SU-DHL-6 (cell line): ENCODE results near the gene WT1.

Experiments used
- H2AFZ ChIP-seq: fragments of 200-600 bp; sonication (generic); 2 replicates; pipeline ENCODE4 v1.6.1; 2014; ENCODE audit warnings: low read depth, mild to moderate bottlenecking, moderate library complexity, mixed read lengths, antibody characterized with exemption, low read length; ENCODE audit not compliant: severe bottlenecking
- H3F3A ChIP-seq: fragments of 200-600 bp; shearing (Covaris generic); 2 replicates; pipeline ENCODE4 v1.6.0; 2016; ENCODE audit warnings: antibody characterized with exemption, mild to moderate bottlenecking; ENCODE audit not compliant: insufficient read depth
- H3K27ac ChIP-seq: fragments of 200-600 bp; sonication (generic); 2 replicates; pipeline ENCODE4 v1.5.1; 2016; ENCODE audit warnings: low read depth, mild to moderate bottlenecking, low read length, moderate library complexity, mixed read lengths
- H3K27me3 ChIP-seq: fragments of 200-600 bp; sonication (generic), shearing (Covaris generic); 2 replicates; pipeline ENCODE4 v1.6.0; 2014; ENCODE audit warnings: mild to moderate bottlenecking, low read length
- H3K36me3 ChIP-seq: fragments of 200-600 bp; sonication (generic); 2 replicates; pipeline ENCODE4 v1.6.1; 2014; ENCODE audit warnings: mild to moderate bottlenecking, low read length, mixed read lengths
- H3K4me2 ChIP-seq: fragments of 300-600, 200-600 bp; shearing (Covaris generic), sonication (generic); 2 replicates; pipeline ENCODE4 v1.6.0; 2014; ENCODE audit warnings: low read length, low read depth, mild to moderate bottlenecking; ENCODE audit not compliant: poor library complexity, severe bottlenecking
- H3K4me3 ChIP-seq: fragments of 200-600 bp; sonication (generic); 2 replicates; pipeline ENCODE4 v1.5.1; 2014; ENCODE audit warnings: antibody characterized with exemption, low read length, mild to moderate bottlenecking, mixed read lengths; ENCODE audit not compliant: insufficient read depth, poor library complexity, severe bottlenecking
- H3K79me2 ChIP-seq: fragments of 200-600 bp; sonication (generic); 2 replicates; pipeline ENCODE4 v1.6.1; 2014; ENCODE audit warnings: mild to moderate bottlenecking, low read length, moderate library complexity; ENCODE audit not compliant: insufficient read depth
- H3K9ac ChIP-seq: fragments of 200-600 bp; sonication (generic); 2 replicates; pipeline ENCODE4 v1.7.0; 2014; ENCODE audit warnings: mild to moderate bottlenecking, low read length
- H3K9me2 ChIP-seq: fragments of 200-600 bp; sonication (generic); replicated peaks from 2 replicates; pipeline ENCODE4 v1.6.1; 2014; ENCODE audit warnings: low read length; ENCODE audit not compliant: insufficient read depth
- H3K9me3 ChIP-seq: fragments of 200-600 bp; sonication (generic); 2 replicates; pipeline ENCODE4 v1.6.1; 2014; ENCODE audit warnings: low read length, mixed read lengths; ENCODE audit not compliant: insufficient read depth
- H4K20me1 ChIP-seq: fragments of 200-600 bp; sonication (generic); 2 replicates; pipeline ENCODE4 v1.6.1; 2014; ENCODE audit warnings: low read depth, mild to moderate bottlenecking, antibody characterized with exemption, low read length, moderate library complexity, mixed read lengths
- EZH2phosphoT487 ChIP-seq: fragments of 200-600 bp; sonication (generic), shearing (Covaris generic); conservative IDR thresholded peaks from 2 replicates; pipeline ENCODE4 v1.6.1; 2018; ENCODE audit warnings: mild to moderate bottlenecking, antibody characterized with exemption, low read length, moderate library complexity, mixed read lengths
- TF ChIP-seq, protein P1 (sequence below): fragments of 200-600 bp; sonication (generic); IDR thresholded peaks from one replicate; pipeline ENCODE4 v1.5.1; 2017; ENCODE audit warnings: antibody characterized with exemption, mild to moderate bottlenecking, low read length, moderate library complexity; ENCODE audit not compliant: insufficient read depth, poor library complexity, severe bottlenecking

The WT1 gene

DNA sequence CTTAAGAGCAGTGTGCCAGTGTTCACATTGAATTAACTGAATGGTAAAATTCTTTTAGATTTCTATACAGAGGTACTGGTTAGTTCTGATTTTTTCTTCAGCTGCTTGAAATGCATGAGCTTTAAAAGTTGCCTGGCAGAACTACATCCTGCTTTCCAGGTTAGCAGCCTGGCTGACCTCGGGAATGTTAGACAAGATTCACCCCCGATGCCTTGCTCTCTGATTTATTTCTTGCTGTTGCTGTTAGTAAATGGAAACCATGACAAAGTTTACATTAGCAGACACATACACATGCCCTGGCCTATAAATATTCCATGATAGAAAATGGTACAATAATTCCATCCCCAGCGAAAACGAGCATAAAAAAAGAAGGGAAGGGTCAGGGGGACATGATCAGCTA lies 47.0 kb downstream of the WT1 start:
- no peaks in the 10 kb centered on the region for H3K36me3 ChIP-seq
- H3K9ac ChIP-seq: no peak overlapping the region
- TF ChIP-seq, protein P1, sequence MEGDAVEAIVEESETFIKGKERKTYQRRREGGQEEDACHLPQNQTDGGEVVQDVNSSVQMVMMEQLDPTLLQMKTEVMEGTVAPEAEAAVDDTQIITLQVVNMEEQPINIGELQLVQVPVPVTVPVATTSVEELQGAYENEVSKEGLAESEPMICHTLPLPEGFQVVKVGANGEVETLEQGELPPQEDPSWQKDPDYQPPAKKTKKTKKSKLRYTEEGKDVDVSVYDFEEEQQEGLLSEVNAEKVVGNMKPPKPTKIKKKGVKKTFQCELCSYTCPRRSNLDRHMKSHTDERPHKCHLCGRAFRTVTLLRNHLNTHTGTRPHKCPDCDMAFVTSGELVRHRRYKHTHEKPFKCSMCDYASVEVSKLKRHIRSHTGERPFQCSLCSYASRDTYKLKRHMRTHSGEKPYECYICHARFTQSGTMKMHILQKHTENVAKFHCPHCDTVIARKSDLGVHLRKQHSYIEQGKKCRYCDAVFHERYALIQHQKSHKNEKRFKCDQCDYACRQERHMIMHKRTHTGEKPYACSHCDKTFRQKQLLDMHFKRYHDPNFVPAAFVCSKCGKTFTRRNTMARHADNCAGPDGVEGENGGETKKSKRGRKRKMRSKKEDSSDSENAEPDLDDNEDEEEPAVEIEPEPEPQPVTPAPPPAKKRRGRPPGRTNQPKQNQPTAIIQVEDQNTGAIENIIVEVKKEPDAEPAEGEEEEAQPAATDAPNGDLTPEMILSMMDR: no peak
- no peak for TF ChIP-seq EZH2phosphoT487
- no peaks in the 10 kb centered on the region for H4K20me1 ChIP-seq
- H3K27me3 ChIP-seq: no peaks in the 10 kb centered on the region
- no peak overlapping the region for H3K27ac ChIP-seq
- no peaks in the 10 kb centered on the region for H3F3A ChIP-seq
- no peak overlapping the region for H3K4me3 ChIP-seq
- H3K4me2 ChIP-seq: no peak overlapping the region
- no peaks in the 10 kb centered on the region for H3K9me2 ChIP-seq
- no peaks in the 10 kb centered on the region for H3K9me3 ChIP-seq
- H2AFZ ChIP-seq: no peak overlapping the region
- H3K79me2 ChIP-seq: no peaks in the 10 kb centered on the region

DNA sequence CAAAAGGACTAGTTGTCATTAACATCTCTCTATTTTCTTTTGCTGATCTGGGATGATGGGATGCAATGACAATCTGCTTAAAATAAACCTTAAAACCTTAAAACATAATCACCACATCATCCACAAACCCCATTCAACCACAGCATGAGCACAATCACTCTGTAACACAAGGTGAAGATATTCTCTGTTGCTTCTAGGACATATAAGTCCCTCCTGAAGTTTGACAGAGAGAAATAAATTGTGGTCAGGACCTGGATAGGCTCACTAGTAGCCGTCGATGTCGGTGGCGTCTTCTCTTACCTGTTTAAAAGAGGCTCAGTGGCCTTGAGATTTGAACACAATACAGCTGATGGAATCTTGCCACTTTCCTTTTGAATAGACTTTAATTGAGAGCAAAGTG lies 47.9 kb downstream of the WT1 start:
- Histone ChIP-seq H3K36me3 (no peaks in the 10 kb centered on the region), H3K27me3 (no peaks in the 10 kb centered on the region), H3K9ac (no peak overlapping the region), H3K4me2 (no peak overlapping the region), H3K27ac (no peak overlapping the region), H2AFZ (no peak overlapping the region), H3K9me2 (no peaks in the 10 kb centered on the region), H3K9me3 (no peaks in the 10 kb centered on the region), H3K79me2 (no peaks in the 10 kb centered on the region), H3K4me3 (no peak overlapping the region), H4K20me1 (no peaks in the 10 kb centered on the region), H3F3A (no peaks in the 10 kb centered on the region)
- TF ChIP-seq EZH2phosphoT487: no peak
- TF ChIP-seq, protein P1: no peak

DNA sequence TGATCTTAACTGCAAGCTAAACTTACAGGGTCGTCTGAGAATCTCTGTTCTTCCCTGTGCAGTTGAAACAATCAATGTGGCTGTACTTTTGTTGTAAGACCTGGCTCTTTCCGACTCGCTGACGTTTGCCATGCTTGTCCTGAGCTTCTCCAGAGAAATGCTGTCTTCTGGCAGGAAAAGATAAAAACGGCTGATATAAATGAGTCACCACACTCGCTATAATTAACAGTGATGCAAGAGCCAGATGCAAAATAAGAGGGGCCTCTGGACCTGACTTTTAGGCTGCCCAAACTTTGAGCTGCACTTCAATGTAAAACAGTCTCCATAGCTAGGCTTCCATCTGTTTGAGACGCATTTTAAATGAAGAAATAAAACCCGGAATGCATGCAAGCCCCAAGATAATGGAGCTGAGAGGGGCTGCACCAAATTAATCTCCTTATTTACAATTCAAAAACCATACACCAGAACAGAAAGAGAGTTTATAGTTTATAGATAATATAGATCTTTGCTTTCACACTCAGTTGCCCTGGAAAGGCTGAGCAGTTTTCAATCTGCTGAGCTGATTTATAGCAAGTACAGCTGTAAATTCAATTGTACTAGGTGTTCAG lies 48.5 kb downstream of the WT1 start:
- no peaks in the 10 kb centered on the region for H3K27me3 ChIP-seq
- no peaks in the 10 kb centered on the region for H3K79me2 ChIP-seq
- no peak overlapping the region for H3K27ac ChIP-seq
- H3K4me3 ChIP-seq: no peak overlapping the region
- H3K4me2 ChIP-seq: no peak overlapping the region
- H2AFZ ChIP-seq: no peak overlapping the region
- no peak for TF ChIP-seq EZH2phosphoT487
- TF ChIP-seq, protein P1: no peak
- no peak overlapping the region for H3K9ac ChIP-seq
- no peaks in the 10 kb centered on the region for H4K20me1 ChIP-seq
- no peaks in the 10 kb centered on the region for H3K9me2 ChIP-seq
- H3K9me3 ChIP-seq: no peaks in the 10 kb centered on the region
- H3F3A ChIP-seq: no peaks in the 10 kb centered on the region
- no peaks in the 10 kb centered on the region for H3K36me3 ChIP-seq
